Neural progenitor cell (in vitro differentiated cells): ENCODE measurements around the gene ACY1.

Source experiments
- EZH2 ChIP-seq: fragments of 200-600 bp; sonication (generic); IDR thresholded peaks from 2 replicates; pipeline ENCODE4 v1.6.1; 2017; ENCODE audit warnings: antibody characterized with exemption, mild to moderate bottlenecking, moderate library complexity
- EZH2phosphoT487 ChIP-seq: fragments of 200-600 bp; sonication (generic); IDR thresholded peaks from 2 replicates; pipeline ENCODE4 v1.6.1; 2017; ENCODE audit warnings: antibody characterized with exemption
- TF ChIP-seq, protein P1 (sequence below): fragments of 200-600 bp; sonication (generic); IDR thresholded peaks from 2 replicates; pipeline ENCODE4 v1.5.1; 2017; ENCODE audit warnings: antibody characterized with exemption, mild to moderate bottlenecking

DNA sequence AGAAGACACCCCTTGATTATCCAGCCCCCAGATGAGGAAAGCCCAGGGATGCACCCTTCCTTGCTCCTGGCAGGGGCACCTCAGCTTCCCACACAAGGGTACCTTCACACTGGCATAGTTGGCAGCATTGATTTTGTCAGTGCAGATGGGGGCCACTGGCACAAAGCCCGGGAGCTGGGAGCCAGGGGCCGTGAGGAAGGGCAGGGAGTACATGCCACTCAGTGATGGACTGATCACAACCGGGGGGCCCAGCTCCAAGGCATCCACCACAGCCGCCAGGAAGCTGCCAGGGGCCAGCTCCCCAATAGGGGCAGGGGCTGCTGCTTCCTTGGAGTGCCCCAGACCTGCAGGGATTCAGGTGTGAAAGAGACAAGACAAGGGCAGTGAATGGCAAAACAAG, 13.5 kb upstream of the ACY1 start:
- TF ChIP-seq, protein P1, sequence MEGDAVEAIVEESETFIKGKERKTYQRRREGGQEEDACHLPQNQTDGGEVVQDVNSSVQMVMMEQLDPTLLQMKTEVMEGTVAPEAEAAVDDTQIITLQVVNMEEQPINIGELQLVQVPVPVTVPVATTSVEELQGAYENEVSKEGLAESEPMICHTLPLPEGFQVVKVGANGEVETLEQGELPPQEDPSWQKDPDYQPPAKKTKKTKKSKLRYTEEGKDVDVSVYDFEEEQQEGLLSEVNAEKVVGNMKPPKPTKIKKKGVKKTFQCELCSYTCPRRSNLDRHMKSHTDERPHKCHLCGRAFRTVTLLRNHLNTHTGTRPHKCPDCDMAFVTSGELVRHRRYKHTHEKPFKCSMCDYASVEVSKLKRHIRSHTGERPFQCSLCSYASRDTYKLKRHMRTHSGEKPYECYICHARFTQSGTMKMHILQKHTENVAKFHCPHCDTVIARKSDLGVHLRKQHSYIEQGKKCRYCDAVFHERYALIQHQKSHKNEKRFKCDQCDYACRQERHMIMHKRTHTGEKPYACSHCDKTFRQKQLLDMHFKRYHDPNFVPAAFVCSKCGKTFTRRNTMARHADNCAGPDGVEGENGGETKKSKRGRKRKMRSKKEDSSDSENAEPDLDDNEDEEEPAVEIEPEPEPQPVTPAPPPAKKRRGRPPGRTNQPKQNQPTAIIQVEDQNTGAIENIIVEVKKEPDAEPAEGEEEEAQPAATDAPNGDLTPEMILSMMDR: no peak
- TF ChIP-seq EZH2 (no peak), EZH2phosphoT487 (no peak)
